ENCODE measurements around the gene ST6GALNAC4. TPM values are rescaled to one million over a fixed set of nuclear protein-coding genes. Genes with fewer than 3 reads are reported as not detected.

The ST6GALNAC4 gene
- total RNA-seq, 4 donors from 2014 or later, result 16.7 to 66.1 (median 47.3) TPM

DNA sequence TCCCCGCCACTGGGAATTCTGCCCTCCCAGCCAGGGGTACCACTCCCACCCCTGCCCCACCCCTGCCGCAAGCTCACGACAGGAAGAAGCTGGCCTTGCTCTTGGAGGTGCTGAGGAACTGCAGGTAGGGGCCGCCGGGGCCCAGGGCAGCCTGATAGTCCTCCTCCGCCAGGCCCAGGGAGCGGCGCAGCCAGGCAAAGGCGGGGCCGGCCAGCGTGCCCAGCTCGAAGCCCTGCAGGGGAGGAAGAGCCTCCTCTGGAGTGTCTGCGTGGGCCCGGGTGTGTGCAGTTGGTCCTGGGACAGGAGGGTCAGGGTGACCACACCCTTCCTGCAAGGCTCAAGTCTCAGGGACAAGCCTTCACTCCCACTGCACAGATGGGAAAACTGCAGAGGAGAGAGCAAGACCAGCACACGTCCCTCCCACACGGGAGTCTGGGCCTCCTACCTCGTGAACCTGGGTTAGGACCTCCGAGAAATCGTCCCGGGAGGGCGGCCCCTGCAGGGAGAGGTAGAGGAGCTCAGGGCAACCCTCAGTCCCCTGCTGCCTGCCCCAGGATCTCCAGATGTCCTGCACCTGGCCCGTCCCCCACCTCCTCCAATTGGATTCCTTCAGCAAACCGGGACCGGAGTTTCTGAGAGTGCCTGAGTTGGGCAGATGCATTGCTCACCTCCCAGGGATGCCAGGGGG is 11.3 kb upstream of the ST6GALNAC4 start:
- no peak for TF ChIP-seq POLR2A (IDR thresholded peaks at IDR 0.05)
- no peak for TF ChIP-seq EP300 (IDR thresholded peaks at IDR 0.05; ENCODE audit: low read depth)
- TF ChIP-seq, protein P1, sequence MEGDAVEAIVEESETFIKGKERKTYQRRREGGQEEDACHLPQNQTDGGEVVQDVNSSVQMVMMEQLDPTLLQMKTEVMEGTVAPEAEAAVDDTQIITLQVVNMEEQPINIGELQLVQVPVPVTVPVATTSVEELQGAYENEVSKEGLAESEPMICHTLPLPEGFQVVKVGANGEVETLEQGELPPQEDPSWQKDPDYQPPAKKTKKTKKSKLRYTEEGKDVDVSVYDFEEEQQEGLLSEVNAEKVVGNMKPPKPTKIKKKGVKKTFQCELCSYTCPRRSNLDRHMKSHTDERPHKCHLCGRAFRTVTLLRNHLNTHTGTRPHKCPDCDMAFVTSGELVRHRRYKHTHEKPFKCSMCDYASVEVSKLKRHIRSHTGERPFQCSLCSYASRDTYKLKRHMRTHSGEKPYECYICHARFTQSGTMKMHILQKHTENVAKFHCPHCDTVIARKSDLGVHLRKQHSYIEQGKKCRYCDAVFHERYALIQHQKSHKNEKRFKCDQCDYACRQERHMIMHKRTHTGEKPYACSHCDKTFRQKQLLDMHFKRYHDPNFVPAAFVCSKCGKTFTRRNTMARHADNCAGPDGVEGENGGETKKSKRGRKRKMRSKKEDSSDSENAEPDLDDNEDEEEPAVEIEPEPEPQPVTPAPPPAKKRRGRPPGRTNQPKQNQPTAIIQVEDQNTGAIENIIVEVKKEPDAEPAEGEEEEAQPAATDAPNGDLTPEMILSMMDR (IDR thresholded peaks at IDR 0.05), result no peak
- TF ChIP-seq POLR2AphosphoS5 (IDR thresholded peaks at IDR 0.05), result no peak
- 22% methylated on average over 22 of the region's 24 CpGs; no CpG with 5 or more reads in 1 of the 2 donors for WGBS, 2 donors (ENCODE audit: low coverage in 1 of 2)
- no peak for DNase-seq
- in situ Hi-C loops (cut with MboI; ENCODE audit: low pct_ligation_motif_present in 1 of 4, low pct_unique_long_range_greater_than_20kb in 1 of 4, low sequenced_read_pairs in 3 of 4), result loop anchor here in 2 of 4 donors (10.0 kb wide), 1 partner anchor 333 kb away; no protein-coding TSS in a partner anchor
- peaks cover 14 to 40% (median 32%) of the 10 kb centered on the region in 4 donors for H3K4me1 ChIP-seq
- peak overlapping the region in 1 of 4 donors; percentile 12 for H3K27ac ChIP-seq
- peak overlapping the region in 2 of 4 donors; percentile 21 to 30 for H3K4me3 ChIP-seq
- intact Hi-C loops (cut with DNase I; ENCODE audit: low total_unique reads), result no loop called here
- no peaks in the 10 kb centered on the region for H3K36me3 ChIP-seq
- peaks cover 71% of the 10 kb centered on the region for H3K27me3 ChIP-seq
- H3K9me3 ChIP-seq, result no peaks in the 10 kb centered on the region

DNA sequence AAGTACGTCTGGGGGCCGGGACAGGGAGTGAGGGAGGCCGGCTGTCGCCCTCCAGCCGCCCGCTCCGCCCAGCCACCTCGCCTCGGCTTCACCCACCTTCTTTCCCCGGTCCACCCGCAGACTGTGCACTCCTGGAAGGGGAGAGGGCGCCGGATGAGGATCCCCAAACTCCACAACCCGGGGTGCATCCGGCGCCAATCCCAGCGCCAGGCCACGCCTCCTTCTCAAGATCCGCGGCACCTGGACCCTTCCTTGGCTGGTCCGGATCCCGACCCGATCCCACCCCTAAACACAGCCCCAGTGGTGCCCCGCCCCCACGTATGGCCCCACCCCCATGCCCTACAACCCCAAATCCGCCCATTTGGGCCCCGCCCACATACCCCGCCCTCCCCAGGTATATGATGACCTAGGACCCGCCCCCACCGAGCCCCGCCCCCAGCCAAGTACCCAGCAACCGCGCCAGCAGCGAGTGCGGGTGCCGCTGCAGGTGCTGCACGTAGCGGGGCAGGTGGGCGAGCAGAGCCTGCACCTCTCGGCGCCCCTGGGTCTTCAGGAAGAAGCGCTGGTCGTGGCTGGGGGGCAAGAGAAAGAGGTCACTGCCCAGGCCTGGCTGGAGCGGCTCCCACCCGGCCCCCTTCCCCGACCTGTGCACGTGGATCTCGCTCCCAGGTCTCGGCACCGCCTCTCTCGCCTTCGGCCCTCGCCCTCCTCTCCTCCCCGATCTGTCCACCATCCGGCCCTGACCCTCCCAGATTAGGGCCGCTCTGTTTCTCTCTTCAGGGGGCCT is 10.6 kb upstream of the ST6GALNAC4 start:
- Histone ChIP-seq H3K27me3 (peaks cover 76% of the 10 kb centered on the region), H3K36me3 (no peaks in the 10 kb centered on the region), H3K4me1 (peaks cover 14 to 40% (median 32%) of the 10 kb centered on the region in 4 donors), H3K9me3 (no peaks in the 10 kb centered on the region), H3K4me3 (peak overlapping the region in 2 of 4 donors; percentile 21 to 30), H3K27ac (peak overlapping the region in 1 of 4 donors; percentile 12)
- in situ Hi-C loops (cut with MboI; ENCODE audit: low pct_ligation_motif_present in 1 of 4, low pct_unique_long_range_greater_than_20kb in 1 of 4, low sequenced_read_pairs in 3 of 4), result loop anchor here in 2 of 4 donors (10.0 kb wide), 1 partner anchor 333 kb away; no protein-coding TSS in a partner anchor
- intact Hi-C loops (cut with DNase I; ENCODE audit: low total_unique reads), result no loop called here
- TF ChIP-seq, protein P1 (IDR thresholded peaks at IDR 0.05), result no peak
- TF ChIP-seq POLR2A (IDR thresholded peaks at IDR 0.05) (no peak), EP300 (IDR thresholded peaks at IDR 0.05; ENCODE audit: low read depth) (no peak), POLR2AphosphoS5 (IDR thresholded peaks at IDR 0.05) (no peak)
- DNase-seq, result peak; percentile 84
- WGBS, 2 donors (ENCODE audit: low coverage in 1 of 2), result 3% methylated on average over 43 of the region's 56 CpGs; no CpG with 5 or more reads in 1 of the 2 donors

DNA sequence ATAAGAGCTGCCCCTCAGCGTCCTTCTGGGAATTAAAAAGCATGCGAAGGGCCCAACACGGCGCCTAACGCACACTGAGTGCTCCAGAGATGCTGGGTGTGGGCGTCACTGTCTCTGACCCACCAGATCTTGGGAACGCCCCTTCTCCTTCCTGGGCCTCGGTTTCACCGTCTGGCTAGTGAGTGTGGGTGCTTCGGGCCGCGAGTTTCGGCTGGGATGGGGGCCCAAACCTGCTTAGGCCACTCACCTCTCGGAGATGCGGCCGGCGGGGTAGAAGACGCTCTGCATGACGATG is 10.0 kb upstream of the ST6GALNAC4 start:
- no peak overlapping the region for H3K27ac ChIP-seq
- H3K4me3 ChIP-seq, result peak overlapping the region in 2 of 4 donors; percentile 21 to 30
- no peak for DNase-seq
- H3K9me3 ChIP-seq, result no peaks in the 10 kb centered on the region
- H3K36me3 ChIP-seq, result no peaks in the 10 kb centered on the region
- WGBS, 2 donors (ENCODE audit: low coverage in 1 of 2), result 16% methylated on average over 17 of the region's 19 CpGs; no CpG with 5 or more reads in 1 of the 2 donors
- TF ChIP-seq POLR2A (IDR thresholded peaks at IDR 0.05) (no peak), POLR2AphosphoS5 (IDR thresholded peaks at IDR 0.05) (no peak), EP300 (IDR thresholded peaks at IDR 0.05; ENCODE audit: low read depth) (no peak)
- TF ChIP-seq, protein P1 (IDR thresholded peaks at IDR 0.05), result no peak
- intact Hi-C loops (cut with DNase I; ENCODE audit: low total_unique reads), result no loop called here
- H3K27me3 ChIP-seq, result peaks cover 81% of the 10 kb centered on the region
- in situ Hi-C loops (cut with MboI; ENCODE audit: low pct_ligation_motif_present in 1 of 4, low pct_unique_long_range_greater_than_20kb in 1 of 4, low sequenced_read_pairs in 3 of 4), result loop anchor here in 2 of 4 donors (10.0 kb wide), 1 partner anchor 332 kb away; no protein-coding TSS in a partner anchor
- H3K4me1 ChIP-seq, result peaks cover 14 to 43% (median 34%) of the 10 kb centered on the region in 4 donors

Data from transverse colon (tissue), 4 donors.